IMR-90 (cell line): ENCODE results near the gene SEH1L. TPM values are rescaled to one million over a fixed set of nuclear protein-coding genes. Genes with fewer than 3 reads are reported as not detected.

Experiments used
- ATAC-seq: fragments of 200-7000 bp; cut with Tn5 transposase; 2 replicates; pipeline ENCODE4 v1.9.1; 2020; ENCODE audit warnings: low read depth, mild to moderate bottlenecking, moderate library complexity
- BruUV-seq: library from RNA; stranded (reverse); fragments of 400-500 nt; replicated peaks from 2 replicates; lab custom pipeline; 2021; lab: Mats Ljungman, UMichigan
- CTCF ChIA-PET: fragments of 300-600 bp; formaldehyde crosslinking; extraction: SDS; loops from one replicate; lab custom pipeline; 2021; ENCODE audit warnings: antibody characterized with exemption; lab: Yijun Ruan, JAX
- POLR2A ChIA-PET: fragments of 300-600 bp; sonication (Branson Sonifier 250); formaldehyde crosslinking; loops from one replicate; lab custom pipeline; 2022; ENCODE audit warnings: antibody characterized with exemption; ENCODE audit not compliant: unreplicated experiment; lab: Charles Lee
- DNase-seq: peaks from one replicate; pipeline ENCODE4 v3.0.0; 2013
- H2AFZ ChIP-seq: replicated peaks from 2 replicates; pipeline ENCODE3; 2013; ENCODE audit warnings: low read length, mild to moderate bottlenecking; ENCODE audit not compliant: poor library complexity
- H2AK5ac ChIP-seq: 2 replicates; pipeline ENCODE4 v1.6.1; 2013; ENCODE audit warnings: low read depth, low read length, inconsistent platforms
- H2AK9ac ChIP-seq: replicated peaks from 2 replicates; pipeline ENCODE3; 2013; ENCODE audit warnings: mild to moderate bottlenecking, low read depth, low read length, moderate library complexity; ENCODE audit not compliant: poor library complexity
- H2BK120ac ChIP-seq: 2 replicates; pipeline ENCODE4 v1.6.1; 2013; ENCODE audit warnings: low read depth, low read length, inconsistent platforms
- H2BK15ac ChIP-seq: 3 replicates; pipeline ENCODE4 v1.6.1; 2013; ENCODE audit warnings: low read depth, low read length, inconsistent platforms
- H2BK20ac ChIP-seq: 2 replicates; pipeline ENCODE4 v1.6.1; 2013; ENCODE audit warnings: low read depth, mild to moderate bottlenecking, inconsistent platforms, low read length, moderate library complexity
- H2BK5ac ChIP-seq: 2 replicates; pipeline ENCODE4 v1.6.1; 2013; ENCODE audit warnings: mild to moderate bottlenecking, low read depth, low read length, inconsistent platforms; ENCODE audit not compliant: poor library complexity, severe bottlenecking
- H3K14ac ChIP-seq: replicated peaks from 2 replicates; pipeline ENCODE4 v1.6.1; 2013; ENCODE audit warnings: low read depth, low read length, inconsistent platforms
- H3K18ac ChIP-seq: 2 replicates; pipeline ENCODE4 v1.6.1; 2013; ENCODE audit warnings: low read depth, low read length, control low read depth
- H3K23ac ChIP-seq: 2 replicates; pipeline ENCODE4 v1.6.1; 2013; ENCODE audit warnings: low read depth, low read length, inconsistent platforms
- H3K27ac ChIP-seq: 2 replicates; pipeline ENCODE4 v1.5.1; 2013; ENCODE audit warnings: mild to moderate bottlenecking, control low read depth, low read length; ENCODE audit not compliant: insufficient read depth
- H3K27me3 ChIP-seq: 2 replicates; pipeline ENCODE4 v1.6.1; 2013; ENCODE audit warnings: low read length; ENCODE audit not compliant: control insufficient read depth, insufficient read depth
- H3K36me3 ChIP-seq: 2 replicates; pipeline ENCODE4 v1.6.1; 2013; ENCODE audit warnings: low read length, mixed read lengths; ENCODE audit not compliant: control insufficient read depth, insufficient read depth
- H3K4ac ChIP-seq: 2 replicates; pipeline ENCODE4 v1.6.1; 2013; ENCODE audit warnings: low read depth, low read length, inconsistent platforms
- H3K4me1 ChIP-seq: 2 replicates; pipeline ENCODE4 v1.6.1; 2013; ENCODE audit warnings: low read length, mixed read lengths; ENCODE audit not compliant: control insufficient read depth, insufficient read depth
- H3K4me2 ChIP-seq: 2 replicates; pipeline ENCODE4 v1.6.1; 2013; ENCODE audit warnings: low read depth, mild to moderate bottlenecking, control low read depth, low read length, moderate library complexity
- H3K4me3 ChIP-seq: 2 replicates; pipeline ENCODE4 v1.5.1; 2013; ENCODE audit warnings: low read depth, mild to moderate bottlenecking, control low read depth, low read length, moderate library complexity; ENCODE audit not compliant: insufficient read depth
- H3K56ac ChIP-seq: 2 replicates; pipeline ENCODE4 v1.6.1; 2013; ENCODE audit warnings: low read length, inconsistent platforms; ENCODE audit not compliant: insufficient read depth; ENCODE audit errors: extremely low read depth
- H3K79me1 ChIP-seq, 2 experiments: 2 replicates each; pipeline ENCODE4 v1.6.1; 2013; ENCODE audit warnings: low read length in 2 of 2, inconsistent platforms in 1 of 2, low read depth in 1 of 2
- H3K9ac ChIP-seq: 2 replicates; pipeline ENCODE4 v1.6.1; 2013; ENCODE audit warnings: low read depth, low read length, control low read depth
- H3K9me1 ChIP-seq: 2 replicates; pipeline ENCODE4 v1.6.1; 2013; ENCODE audit warnings: low read length, inconsistent platforms; ENCODE audit not compliant: insufficient read depth
- H3K9me3 ChIP-seq: 2 replicates; pipeline ENCODE4 v1.6.1; 2013; ENCODE audit warnings: low read length; ENCODE audit not compliant: control insufficient read depth, insufficient read depth
- H4K20me1 ChIP-seq: 2 replicates; pipeline ENCODE4 v1.6.1; 2013; ENCODE audit warnings: low read length, inconsistent platforms; ENCODE audit not compliant: insufficient read depth
- H4K5ac ChIP-seq: 2 replicates; pipeline ENCODE4 v1.6.1; 2013; ENCODE audit warnings: mild to moderate bottlenecking, low read depth, low read length, control low read depth
- H4K8ac ChIP-seq, 2 experiments: 2 replicates each; pipeline ENCODE4 v1.6.1; 2013; ENCODE audit warnings: low read depth in 2 of 2, low read length in 2 of 2, control low read depth in 1 of 2, inconsistent platforms in 1 of 2
- H4K91ac ChIP-seq: 2 replicates; pipeline ENCODE4 v1.6.1; 2013; ENCODE audit warnings: low read depth, low read length, inconsistent platforms; ENCODE audit not compliant: insufficient read depth
- BHLHE40 ChIP-seq: fragments of 150-350 bp; IDR thresholded peaks from 2 replicates; pipeline ENCODE4 v1.6.1; 2016; ENCODE audit warnings: mild to moderate bottlenecking, low read depth, low read length
- CEBPB ChIP-seq: IDR thresholded peaks from 2 replicates; pipeline ENCODE4 v1.6.1; 2012; ENCODE audit warnings: low read depth, low read length, improper control_type of control experiment
- CHD1 ChIP-seq: IDR thresholded peaks from 2 replicates; pipeline ENCODE4 v1.6.1; 2012; ENCODE audit warnings: low read depth, low read length, improper control_type of control experiment
- FOS ChIP-seq: fragments of 150-350 bp; IDR thresholded peaks from 2 replicates; pipeline ENCODE4 v1.6.1; 2016; ENCODE audit warnings: low read depth, low read length
- MAFK ChIP-seq: IDR thresholded peaks from 2 replicates; pipeline ENCODE4 v1.6.1; 2012; ENCODE audit warnings: low read depth, low read length, improper control_type of control experiment
- MAZ ChIP-seq: IDR thresholded peaks from 2 replicates; pipeline ENCODE4 v1.6.1; 2012; ENCODE audit warnings: low read depth, mild to moderate bottlenecking, low read length, improper control_type of control experiment, moderate library complexity, borderline replicate concordance
- MXI1 ChIP-seq: IDR thresholded peaks from 2 replicates; pipeline ENCODE4 v1.6.1; 2012; ENCODE audit warnings: low read depth, mild to moderate bottlenecking, low read length, moderate library complexity, borderline replicate concordance
- NFE2L2 ChIP-seq: fragments of 150-350 bp; IDR thresholded peaks from 2 replicates; pipeline ENCODE4 v1.6.1; 2016; ENCODE audit warnings: low read depth, mild to moderate bottlenecking, low read length
- POLR2A ChIP-seq: IDR thresholded peaks from 2 replicates; pipeline ENCODE4 v1.6.1; 2012; ENCODE audit warnings: mild to moderate bottlenecking, low read depth, low read length
- RAD21 ChIP-seq: IDR thresholded peaks from 2 replicates; pipeline ENCODE4 v1.6.1; 2012; ENCODE audit warnings: low read length, improper control_type of control experiment
- RCOR1 ChIP-seq: IDR thresholded peaks from 2 replicates; pipeline ENCODE4 v1.6.1; 2012; ENCODE audit warnings: mild to moderate bottlenecking, low read length, improper control_type of control experiment; ENCODE audit not compliant: insufficient replicate concordance
- RFX5 ChIP-seq: IDR thresholded peaks from 2 replicates; pipeline ENCODE4 v1.8.0; 2012; ENCODE audit warnings: low read depth, mild to moderate bottlenecking, low read length, moderate library complexity
- SMC3 ChIP-seq: fragments of 150-350 bp; IDR thresholded peaks from 2 replicates; pipeline ENCODE4 v1.6.1; 2016; ENCODE audit warnings: low read depth, mild to moderate bottlenecking, antibody characterized with exemption, low read length, moderate library complexity
- USF2 ChIP-seq: fragments of 150-350 bp; IDR thresholded peaks from 2 replicates; pipeline ENCODE4 v1.6.1; 2017; ENCODE audit warnings: mild to moderate bottlenecking, antibody characterized with exemption, low read length, low read depth
- WGBS, 2 experiments: methylation state at CpG; one replicate each; pipeline versions ENCODE4 v1.1.5 to v1.1.7; 2013; ENCODE audit warnings: missing lambda C conversion rate in 2 of 2; ENCODE audit not compliant: insufficient read length in 1 of 2; ENCODE audit errors: extremely low coverage in 2 of 2; 5-methylcytosine and 5-hydroxymethylcytosine counted together
- dilution Hi-C: fragments of 300-500 bp; cut with HindIII; formaldehyde crosslinking; loops from one replicate; pipeline ENCODE4 v1.14.3; 2018; ENCODE audit warnings: low sequenced_read_pairs; ENCODE audit not compliant: unreplicated experiment
- in situ Hi-C: fragments of 300-500 bp; cut with MboI; formaldehyde crosslinking; loops from 3 replicates; pipeline ENCODE4 v1.14.3; 2019; ENCODE audit warnings: low sequenced_read_pairs, inconsistent platforms, mixed read lengths
- intact Hi-C: fragments of 100-400 bp; cut with micrococcal nuclease; formaldehyde crosslinking; loops from 2 replicates; pipeline ENCODE4 v1.10.0; 2022
- polyA plus RNA-seq, 3 experiments: library from polyadenylated mRNA; depleted of rRNA; stranded (reverse); fragments of >200 nt; gene quantifications; 2 replicates each; pipeline ENCODE4 v1.2.3, GENCODE V29; 2012; ENCODE audit warnings: low replicate concordance in 1 of 3
- total RNA-seq: library from RNA; depleted of rRNA; stranded (reverse); fragments of >200 nt; gene quantifications from 2 replicates; pipeline ENCODE4 v1.2.3, GENCODE V29; 2012
- TF ChIP-seq, protein P1 (sequence below): conservative IDR thresholded peaks from 2 replicates; pipeline ENCODE4 v1.5.1; 2012; ENCODE audit warnings: mild to moderate bottlenecking, low read depth, low read length, improper control_type of control experiment
- TF ChIP-seq, protein P2 (sequence below): fragments of 150-350 bp; IDR thresholded peaks from 2 replicates; pipeline ENCODE4 v1.6.1; 2016; ENCODE audit warnings: low read depth, mild to moderate bottlenecking, low read length, moderate library complexity, borderline replicate concordance

Gene SEH1L
- total and polyA plus RNA-seq, 2 of the 4 experiments (the other 2 are of a cell fraction) = 27.6 to 45.5 TPM

DNA sequence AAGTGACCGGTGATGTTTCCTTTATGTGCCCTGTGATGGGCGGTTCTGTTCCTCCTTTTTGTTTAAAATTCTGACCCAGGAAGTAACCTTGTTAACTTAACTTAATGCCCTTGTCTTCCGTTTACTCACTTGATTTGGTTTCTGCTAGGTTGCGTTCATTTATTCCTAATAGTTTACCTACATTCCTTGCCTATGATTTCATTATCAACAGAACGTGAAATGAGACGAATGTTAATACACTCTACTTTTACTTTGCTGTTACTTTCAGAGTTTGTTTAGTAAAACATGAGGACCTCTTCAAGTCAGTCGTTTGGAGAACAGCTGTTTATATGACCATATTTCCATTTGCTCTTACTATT, 44.0 kb downstream of the SEH1L start:
- in situ Hi-C loops = loop anchor here (25.0 kb wide), 1 partner anchor 746 kb away; the partner anchor contains the start of genes FAM210A and RNMT
- Histone ChIP-seq H4K5ac (peak overlapping the region; percentile 35; the same call in 1 of the 2 replicates), H3K4ac (peak overlapping the region; percentile 90), H2AK9ac (peak overlapping the region; percentile 90), H4K91ac (peak overlapping the region; percentile 91), H3K9me3 (no peaks in the 10 kb centered on the region), H3K27ac (peak overlapping the region; percentile 94), H3K9ac (peak overlapping the region; percentile 89), H4K8ac (peak overlapping the region; percentile 74 to 90), H3K27me3 (no peaks in the 10 kb centered on the region), H2BK20ac (no peak overlapping the region), H4K20me1 (peaks cover 30% of the 10 kb centered on the region; the same call in 1 of the 2 replicates), H3K4me3 (peak overlapping the region; percentile 91), H2AK5ac (peak overlapping the region; percentile 68), H3K56ac (peak overlapping the region; percentile 94), H2BK120ac (peak overlapping the region; percentile 53; the same call in 1 of the 2 replicates), H2BK15ac (peak overlapping the region; percentile 53; the same call in 2 of the 3 replicates), H2BK5ac (peak overlapping the region; percentile 93), H3K4me2 (peak overlapping the region; percentile 81), H3K9me1 (peaks cover 28% of the 10 kb centered on the region), H3K4me1 (peaks cover 8% of the 10 kb centered on the region), H3K79me1 (peaks cover 22 to 41% of the 10 kb centered on the region in 2 experiments; a peak in 3 of 4 replicates), H3K14ac (peak overlapping the region; percentile 86), H3K36me3 (no peaks in the 10 kb centered on the region), H2AFZ (peak overlapping the region; percentile 99), H3K23ac (peak overlapping the region; percentile 83), H3K18ac (peak overlapping the region; percentile 22)
- ChIA-PET POLR2A (no interaction called here), CTCF (no interaction called here)
- intact Hi-C loops = no loop called here
- dilution Hi-C loops = no loop called here
- WGBS, 2 experiments = no CpG with 5 or more reads among the region's 7 CpGs
- TF ChIP-seq NFE2L2 (no peak), SMC3 (no peak), CEBPB (no peak), CHD1 (no peak), RAD21 (no peak), BHLHE40 (no peak), RFX5 (no peak), FOS (no peak), POLR2A (no peak), MXI1 (no peak), USF2 (no peak), RCOR1 (no peak), MAFK (no peak), MAZ (no peak)
- TF ChIP-seq, protein P1, sequence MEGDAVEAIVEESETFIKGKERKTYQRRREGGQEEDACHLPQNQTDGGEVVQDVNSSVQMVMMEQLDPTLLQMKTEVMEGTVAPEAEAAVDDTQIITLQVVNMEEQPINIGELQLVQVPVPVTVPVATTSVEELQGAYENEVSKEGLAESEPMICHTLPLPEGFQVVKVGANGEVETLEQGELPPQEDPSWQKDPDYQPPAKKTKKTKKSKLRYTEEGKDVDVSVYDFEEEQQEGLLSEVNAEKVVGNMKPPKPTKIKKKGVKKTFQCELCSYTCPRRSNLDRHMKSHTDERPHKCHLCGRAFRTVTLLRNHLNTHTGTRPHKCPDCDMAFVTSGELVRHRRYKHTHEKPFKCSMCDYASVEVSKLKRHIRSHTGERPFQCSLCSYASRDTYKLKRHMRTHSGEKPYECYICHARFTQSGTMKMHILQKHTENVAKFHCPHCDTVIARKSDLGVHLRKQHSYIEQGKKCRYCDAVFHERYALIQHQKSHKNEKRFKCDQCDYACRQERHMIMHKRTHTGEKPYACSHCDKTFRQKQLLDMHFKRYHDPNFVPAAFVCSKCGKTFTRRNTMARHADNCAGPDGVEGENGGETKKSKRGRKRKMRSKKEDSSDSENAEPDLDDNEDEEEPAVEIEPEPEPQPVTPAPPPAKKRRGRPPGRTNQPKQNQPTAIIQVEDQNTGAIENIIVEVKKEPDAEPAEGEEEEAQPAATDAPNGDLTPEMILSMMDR = no peak
- TF ChIP-seq, protein P2, sequence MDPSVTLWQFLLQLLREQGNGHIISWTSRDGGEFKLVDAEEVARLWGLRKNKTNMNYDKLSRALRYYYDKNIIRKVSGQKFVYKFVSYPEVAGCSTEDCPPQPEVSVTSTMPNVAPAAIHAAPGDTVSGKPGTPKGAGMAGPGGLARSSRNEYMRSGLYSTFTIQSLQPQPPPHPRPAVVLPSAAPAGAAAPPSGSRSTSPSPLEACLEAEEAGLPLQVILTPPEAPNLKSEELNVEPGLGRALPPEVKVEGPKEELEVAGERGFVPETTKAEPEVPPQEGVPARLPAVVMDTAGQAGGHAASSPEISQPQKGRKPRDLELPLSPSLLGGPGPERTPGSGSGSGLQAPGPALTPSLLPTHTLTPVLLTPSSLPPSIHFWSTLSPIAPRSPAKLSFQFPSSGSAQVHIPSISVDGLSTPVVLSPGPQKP = no peak
- BruUV-seq = TSS peak; percentile 36
- ATAC-seq (no peak), DNase-seq (no peak)
